DLD1 (cell line): ENCODE results near the gene PEX11A.
"Not testable (repeated sequence)": the region's sequence is repeated elsewhere in the genome, so short reads cannot be mapped to it uniquely, and the experiment has no call there.

Source experiments
- in situ Hi-C: cut with HindIII; loops from 2 replicates; pipeline ENCODE4 v1.10.0; 2017; ENCODE audit warnings: low sequenced_read_pairs

PEX11A gene

DNA sequence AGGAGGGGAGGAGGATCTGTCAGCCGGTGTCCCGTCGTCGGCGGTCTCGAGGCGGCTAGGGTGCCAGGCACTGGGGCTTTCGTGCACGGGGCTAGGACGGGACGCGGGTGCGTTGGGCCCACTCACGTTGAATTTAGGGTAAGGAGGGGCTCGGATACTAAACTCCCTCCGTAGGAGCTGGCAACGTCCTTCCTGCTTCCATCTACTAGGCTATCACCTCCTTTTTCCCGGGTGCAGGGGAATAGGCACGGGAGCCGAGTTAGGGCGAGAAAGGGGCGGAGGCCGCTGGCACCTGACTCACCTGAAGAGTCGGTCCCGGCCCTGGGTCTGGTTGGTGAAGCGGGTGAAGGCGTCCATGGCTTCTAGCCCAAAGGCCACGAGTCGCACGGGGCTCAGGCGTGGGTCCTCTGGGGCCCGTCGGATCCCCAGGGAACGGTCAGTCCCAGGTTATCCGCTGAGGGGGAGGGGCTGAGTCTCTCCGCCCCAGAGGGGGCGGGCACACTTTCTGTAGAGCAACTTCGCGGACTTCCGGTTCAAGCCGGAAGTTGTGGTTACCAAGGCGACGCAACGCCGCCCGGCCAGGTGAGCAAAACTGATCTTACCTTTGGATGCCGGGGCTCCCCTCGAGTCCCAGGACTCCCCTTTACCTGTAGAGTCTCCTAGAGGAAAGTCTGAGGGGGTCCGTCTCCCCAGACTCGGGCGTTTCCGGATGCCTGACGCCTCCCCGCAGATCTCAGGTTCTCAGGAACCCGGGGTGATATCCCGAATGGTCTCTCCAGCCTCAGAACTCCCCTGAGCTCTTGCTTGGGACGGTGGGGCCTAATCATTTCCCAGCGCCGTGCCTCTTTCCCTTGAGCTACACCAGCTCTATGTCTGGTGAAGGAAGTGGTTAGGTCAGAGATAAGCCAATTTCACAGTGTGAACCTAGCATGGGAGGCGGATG, at the start of gene PEX11A, which contains the start of gene WDR93:
PEX11A (minus strand) TSS at position 479 of the 943 bp plus-strand sequence; CDS start at position 357, 122 bp downstream.
WDR93 (plus strand) TSS at position 536 of the 943 bp plus-strand sequence. CDS start 10,936 bp downstream, outside the sequence.
- in situ Hi-C loops, result no loop called here

DNA sequence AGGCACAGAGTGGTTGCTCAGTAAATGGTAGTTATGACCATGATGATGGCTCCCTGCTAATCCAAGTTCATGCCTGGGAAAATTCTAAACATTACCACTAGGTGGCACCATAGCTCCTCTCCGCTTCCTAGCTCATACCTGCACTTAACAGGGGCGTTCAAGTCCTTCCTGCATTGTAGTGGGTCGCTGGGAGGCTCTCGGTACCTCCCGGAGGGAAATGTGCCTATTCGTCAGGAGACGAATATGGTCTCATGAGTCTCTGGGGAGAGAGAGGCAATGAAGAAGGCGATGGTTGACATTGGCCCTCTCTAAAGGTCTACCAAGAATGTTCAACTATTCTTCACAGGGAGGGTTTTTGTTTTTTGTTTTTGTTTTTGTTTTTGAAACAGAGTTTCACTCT, 49.6 kb upstream of the PEX11A start:
- in situ Hi-C loops, result no loop called here

DNA sequence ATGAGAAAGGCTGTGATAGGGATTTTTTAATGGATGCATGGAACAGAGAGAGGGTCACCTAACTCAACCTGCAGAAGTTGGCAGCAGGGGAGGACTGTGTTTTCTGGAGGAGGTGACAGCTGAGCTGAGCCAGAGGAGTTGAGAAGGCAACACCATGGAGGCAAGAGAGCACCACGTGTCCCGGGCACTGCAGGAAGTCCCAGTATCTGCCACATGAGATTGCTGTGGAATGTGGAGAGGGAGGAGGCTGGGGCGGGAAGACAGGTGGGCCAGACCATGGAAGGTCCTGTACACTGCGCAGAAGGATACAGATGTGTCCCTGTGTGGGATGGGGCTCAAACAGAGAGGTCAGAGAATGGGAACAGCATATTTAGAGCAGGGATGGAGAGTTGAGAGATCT, 45.2 kb upstream of the PEX11A start:
- in situ Hi-C loops, result no loop called here

DNA sequence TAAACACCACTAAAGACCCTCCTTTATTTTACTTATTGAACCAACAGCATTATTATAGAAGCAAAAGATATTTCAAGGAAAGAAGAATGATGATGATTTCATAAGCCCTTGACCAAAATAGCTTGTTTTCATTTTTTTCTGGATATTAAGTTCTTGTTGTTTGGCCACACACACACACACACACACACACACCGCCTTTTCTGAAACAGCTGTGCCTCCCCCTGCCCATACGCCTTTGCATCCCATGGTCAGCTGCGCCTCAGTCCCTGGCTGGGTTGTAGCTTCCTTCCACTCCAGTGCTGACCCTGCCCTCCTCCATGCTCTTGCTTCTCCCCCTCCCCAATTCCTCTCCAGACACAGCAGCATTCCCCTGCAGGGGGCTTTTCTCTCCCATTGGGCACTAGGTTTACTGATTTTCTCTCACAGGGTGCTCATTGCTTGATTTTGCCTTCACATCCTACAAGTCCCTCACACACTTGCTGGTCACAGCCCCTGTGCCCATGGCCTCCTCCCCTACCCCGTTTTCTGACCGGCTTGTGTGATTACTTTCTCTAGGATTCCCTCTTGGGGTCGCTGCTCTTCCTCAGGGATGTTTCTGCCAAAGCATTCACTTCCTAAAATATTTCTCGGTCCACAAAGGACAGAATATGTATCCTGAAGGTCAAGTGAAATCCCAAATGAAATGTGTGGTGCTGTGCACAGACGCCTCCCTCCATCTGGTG, 42.1 kb upstream of the PEX11A start:
- in situ Hi-C loops, result no loop called here

- in situ Hi-C loops, result no loop called here
Observed at GRCh38 chr15:89731275-89731674, 40.7 kb upstream of the PEX11A start.

DNA sequence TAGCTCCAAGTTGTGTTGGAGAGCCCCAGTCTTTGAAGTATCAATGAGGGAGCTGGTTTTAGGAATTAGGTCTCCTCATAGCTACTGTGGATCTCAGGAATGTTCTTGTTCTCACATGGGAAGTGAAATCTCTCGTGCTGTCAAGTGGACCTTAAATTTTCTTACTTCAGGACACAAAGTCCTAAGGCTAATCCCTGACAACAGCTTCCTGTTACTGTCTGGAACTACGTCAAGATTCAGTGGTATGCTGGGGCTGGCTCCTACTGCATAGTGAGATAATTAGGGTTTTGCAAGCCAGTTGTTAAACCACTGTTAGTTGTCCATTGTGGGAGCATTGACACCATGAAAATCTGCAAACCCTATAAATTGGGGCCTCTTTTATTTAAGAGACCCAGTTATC, 37.7 kb upstream of the PEX11A start:
- in situ Hi-C loops, result no loop called here

DNA sequence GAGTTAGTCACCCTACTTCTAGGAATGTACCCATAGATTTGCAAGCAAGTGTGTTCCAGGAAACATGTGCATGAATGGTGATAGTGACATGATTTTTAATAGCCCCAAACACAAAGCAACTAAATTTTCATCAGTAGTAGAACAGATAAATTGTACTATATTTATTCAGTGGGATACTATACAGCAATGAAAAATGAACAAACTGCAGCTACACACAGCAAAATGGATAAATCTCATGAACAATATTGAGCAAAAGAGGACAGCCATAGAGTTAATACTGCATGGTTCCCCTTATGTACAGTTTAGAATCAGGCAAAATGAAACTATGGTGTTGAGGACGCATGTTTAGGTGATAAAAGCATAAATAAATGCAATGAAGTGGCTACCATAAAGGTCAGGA, 34.5 kb upstream of the PEX11A start:
- in situ Hi-C loops, result no loop called here

DNA sequence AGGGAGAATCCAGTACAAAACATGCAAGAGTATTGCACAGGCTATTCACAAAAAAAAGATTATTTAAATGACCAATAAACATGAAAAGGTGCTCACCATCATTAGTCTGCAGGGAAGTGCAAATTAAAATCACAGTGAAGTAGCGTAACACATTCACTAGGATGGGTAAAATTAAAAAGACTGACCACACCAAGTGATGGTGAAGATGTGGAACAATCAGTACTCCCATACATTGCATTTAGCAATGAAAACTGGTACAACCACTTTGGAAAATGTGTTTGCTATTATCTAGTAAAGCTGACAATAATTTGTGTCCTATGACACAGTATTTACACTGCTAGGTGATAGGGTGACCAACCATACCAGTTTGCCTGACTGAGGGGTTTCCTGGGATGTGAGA, 34.1 kb upstream of the PEX11A start:
- in situ Hi-C loops, result no loop called here

DNA sequence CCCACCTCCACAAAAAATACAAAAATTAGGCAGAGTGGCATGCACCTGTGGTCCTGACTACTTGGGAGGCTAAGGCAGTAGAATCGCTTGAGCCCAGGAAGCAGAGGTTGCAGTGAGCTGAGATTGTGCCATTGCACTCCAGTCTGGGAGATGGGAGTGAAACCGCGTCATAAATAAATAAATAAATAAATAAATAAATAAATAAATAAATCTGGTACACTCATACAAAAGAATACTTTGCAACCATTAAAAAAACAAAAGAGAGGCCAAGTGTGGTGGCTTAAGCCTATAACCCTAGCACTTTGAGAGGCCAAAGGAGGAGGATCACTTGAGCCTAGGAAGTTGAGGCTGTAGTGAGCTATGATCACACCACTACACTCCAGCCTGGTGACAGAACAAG, 32.5 kb upstream of the PEX11A start:
- in situ Hi-C loops, result no loop called here

DNA sequence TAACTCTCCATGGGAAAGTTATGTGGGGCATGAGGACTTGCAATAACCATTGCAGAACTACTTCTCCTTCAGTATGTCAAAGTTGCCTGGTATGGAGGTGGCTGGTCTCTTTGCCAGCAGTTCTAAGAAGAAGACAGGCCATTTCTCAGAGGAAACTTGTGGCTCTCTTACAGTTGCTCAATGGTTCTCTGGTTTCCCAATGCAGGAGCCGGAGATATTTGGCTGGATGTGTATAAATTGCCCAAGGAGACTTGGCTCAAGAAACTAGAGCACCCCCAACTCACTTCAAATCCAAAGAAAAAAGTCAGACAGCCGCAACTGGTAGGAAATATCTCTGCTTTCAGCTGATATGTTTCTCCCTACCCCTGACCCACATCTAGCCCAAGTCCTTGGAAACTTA, 24.2 kb upstream of the PEX11A start:
- in situ Hi-C loops, result no loop called here

DNA sequence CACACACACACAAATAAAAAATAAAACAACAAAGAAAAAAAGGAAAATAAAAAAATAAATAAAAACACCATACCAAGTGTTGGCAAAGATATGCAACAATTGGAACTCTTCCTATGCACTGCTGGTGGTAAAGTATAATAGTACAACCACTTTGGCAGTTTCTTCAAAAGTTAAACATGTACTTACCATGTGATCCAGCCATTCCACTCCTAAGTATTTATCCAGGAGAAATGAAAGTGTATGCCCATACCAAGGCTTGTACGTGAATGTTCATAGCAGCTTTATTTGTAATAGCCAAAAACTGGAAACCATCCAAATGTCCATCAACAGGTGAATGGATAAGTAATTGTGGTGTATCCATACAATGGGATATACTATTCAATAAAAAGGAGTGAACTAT, 17.0 kb upstream of the PEX11A start:
- in situ Hi-C loops, result no loop called here

DNA sequence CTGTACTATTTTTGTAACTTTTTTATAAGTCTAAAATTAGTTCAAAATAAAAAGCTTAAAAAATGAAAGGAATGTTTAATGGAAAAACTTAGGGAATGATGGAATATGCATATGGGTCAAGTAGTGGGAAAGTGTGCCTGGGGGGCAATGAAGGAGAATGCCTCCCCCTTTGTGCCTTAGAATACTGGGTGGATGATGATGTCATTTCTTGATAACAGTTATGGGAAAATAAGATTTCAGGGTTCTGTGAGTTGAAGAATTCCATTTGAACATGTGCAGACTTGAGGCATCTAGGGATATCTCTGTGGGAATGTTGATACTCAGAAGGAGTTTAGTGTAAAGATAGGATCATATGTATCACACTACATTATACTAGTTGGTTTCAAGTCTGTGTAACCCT, 13.9 kb upstream of the PEX11A start:
- in situ Hi-C loops, result no loop called here

- in situ Hi-C loops, result no loop called here
Observed at GRCh38 chr15:89695198-89695597, 4.6 kb upstream of the PEX11A start.

DNA sequence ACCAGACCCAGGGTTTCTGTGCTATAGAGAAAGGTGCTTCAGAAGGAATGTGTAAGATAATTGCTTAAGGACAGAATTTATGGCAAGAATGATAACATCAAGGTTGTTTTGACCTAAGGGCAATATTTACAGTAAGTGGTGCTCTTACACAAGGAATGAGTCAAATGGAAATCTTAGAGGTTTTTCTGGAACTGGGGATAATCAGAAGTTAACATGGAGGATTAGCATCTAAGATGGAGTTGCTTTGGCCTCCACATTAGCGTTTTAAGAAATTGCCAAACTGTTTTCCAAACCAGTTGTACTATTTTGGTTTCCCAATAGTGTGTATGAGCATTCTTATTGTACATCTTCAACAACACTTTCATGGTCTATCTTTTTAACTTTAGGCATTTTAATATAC, 3.1 kb upstream of the PEX11A start:
- in situ Hi-C loops, result no loop called here

DNA sequence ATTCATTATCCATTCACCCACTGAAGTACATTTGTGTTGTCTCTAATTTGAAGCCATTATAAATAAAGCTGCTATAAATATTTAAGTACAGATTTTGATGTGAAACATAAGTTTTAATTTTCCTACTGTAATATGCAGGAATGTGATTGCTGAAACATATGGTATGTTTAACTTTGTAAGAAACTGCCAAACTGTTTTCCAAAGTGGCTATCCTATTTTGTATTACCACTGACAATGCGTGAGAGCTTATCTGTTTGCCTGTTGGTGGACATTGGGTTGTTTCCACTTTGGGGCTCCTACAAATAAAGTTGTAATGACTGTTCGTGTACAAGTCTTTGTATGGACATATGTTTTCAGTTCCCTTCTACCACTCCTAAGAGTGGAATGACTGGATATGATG, 2.5 kb upstream of the PEX11A start:
- in situ Hi-C loops, result no loop called here

DNA sequence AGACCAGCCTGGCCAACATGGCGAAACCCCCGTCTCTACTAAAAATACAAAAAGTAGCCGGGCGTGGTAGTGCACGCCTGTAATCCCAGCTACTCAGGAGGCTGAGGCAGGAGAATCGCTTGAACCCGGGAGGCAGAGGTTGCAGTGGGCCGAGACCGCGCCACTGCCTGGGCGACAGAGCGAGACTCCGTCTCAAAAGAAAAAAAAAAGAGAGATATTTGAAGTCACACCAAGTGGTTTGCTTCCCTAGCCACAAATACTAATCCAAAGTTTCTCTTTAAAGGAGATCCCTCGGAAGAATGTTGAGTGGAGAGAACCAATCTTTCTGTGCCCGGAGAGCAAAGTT, 651 bp downstream of the PEX11A start:
- in situ Hi-C loops, result not testable (repeated sequence)

DNA sequence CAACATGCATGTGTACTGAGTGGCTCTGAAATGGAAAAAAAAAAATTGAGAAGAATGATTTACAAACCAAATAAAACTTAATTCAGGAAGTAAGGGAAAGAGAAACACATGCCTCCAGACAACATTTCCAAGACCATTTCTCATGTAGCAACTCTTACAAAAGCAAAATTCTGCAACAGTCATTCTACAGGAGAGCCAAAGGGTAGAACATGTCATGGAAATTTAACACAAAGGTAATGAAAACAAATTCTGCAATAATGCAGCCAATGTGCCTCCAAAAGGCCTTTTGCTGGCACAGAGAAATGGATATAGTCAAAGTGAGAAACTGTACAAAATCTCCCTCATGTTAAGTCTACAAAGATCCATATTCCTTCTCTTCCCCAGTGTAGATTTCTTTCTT, 4.0 kb downstream of the PEX11A start:
- in situ Hi-C loops, result no loop called here

- in situ Hi-C loops, result no loop called here
Observed at GRCh38 chr15:89685995-89686394, 4.6 kb downstream of the PEX11A start.

DNA sequence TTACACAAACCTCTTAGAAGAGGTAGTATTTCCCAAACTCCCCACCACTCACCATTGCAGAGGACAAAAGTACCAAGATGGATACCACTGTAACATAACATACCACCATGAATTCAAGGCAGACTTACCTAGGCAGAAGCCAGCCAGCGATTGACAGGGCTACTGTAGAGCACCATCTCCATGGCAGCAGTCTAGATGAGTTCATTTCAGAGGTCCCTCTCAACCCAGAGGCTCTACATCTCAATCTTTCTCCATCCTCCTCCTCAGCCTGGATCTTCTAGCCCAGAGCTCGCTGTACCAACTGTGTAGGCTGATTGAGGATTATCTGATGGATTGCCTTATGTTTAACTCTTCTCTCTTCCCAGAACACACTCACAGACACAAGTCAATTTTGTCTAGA, 9.4 kb downstream of the PEX11A start:
- in situ Hi-C loops, result no loop called here

GRCh38 chr15:89680282-89680873, 10.2 kb downstream of the PEX11A start:
- in situ Hi-C loops, result no loop called here

DNA sequence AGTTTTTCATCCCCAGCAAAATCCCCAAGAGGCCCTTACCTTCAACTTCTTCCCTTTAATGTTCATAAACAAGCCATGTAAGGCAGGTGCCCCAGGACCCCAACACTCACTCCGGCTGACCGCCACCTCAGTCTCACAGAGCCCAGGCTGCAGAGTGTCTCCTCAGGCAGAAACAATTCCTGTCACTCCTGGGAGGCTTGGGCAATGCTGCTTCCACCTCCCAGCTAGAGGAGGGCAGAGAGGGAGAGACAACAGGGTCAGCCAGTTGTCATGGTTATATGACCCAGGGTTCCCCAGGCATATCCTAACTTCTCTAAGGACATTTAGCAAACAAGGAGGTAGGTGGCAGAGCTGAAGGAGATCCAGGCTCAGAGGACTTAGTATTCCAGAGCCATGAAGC, 11.3 kb downstream of the PEX11A start, which contains the start of gene PLIN1:
PLIN1 (minus strand) TSS at position 156 of the 400 bp plus-strand sequence. CDS start 1,878 bp downstream, outside the sequence.
- in situ Hi-C loops, result no loop called here

DNA sequence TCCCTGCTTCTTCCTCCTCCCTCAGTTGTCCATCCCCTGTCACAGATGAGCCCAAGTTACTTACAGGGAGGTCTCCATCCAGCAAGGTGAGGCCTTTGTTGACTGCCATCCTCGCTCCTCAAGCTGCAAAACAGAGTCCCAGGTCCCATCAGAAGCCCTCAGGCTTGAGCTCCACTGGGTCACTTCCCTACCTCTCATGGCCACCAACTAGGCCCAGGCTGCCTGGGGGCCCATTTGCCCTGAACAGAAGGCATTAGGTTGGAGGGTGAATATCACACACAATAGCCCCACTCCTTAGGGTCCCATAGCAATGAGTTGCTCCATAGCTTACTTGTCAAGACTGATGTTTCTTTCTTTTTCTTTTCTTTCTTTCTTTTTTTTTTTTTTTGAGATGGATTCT, 13.2 kb downstream of the PEX11A start:
- in situ Hi-C loops, result no loop called here
